Transverse colon (tissue), 4 donors: ENCODE measurements around the gene C14orf180. TPM values are rescaled to one million over a fixed set of nuclear protein-coding genes. Genes with fewer than 3 reads are reported as not detected.

Source experiments
- DNase-seq: peaks from one replicate; pipeline ENCODE4 v3.0.0-alpha.2; 2019
- H3K27ac ChIP-seq, 4 donors: fragments of 200-600 bp; sonication (generic); 2 replicates each; pipeline ENCODE4 v1.5.1; 2016 to 2018; ENCODE audit warnings: inconsistent platforms in 4 of 4
- H3K27me3 ChIP-seq: fragments of 200-600 bp; sonication (generic); 2 replicates; pipeline ENCODE4 v1.5.1; 2017; ENCODE audit warnings: inconsistent platforms
- H3K36me3 ChIP-seq, 4 donors: fragments of 200-600 bp; sonication (generic); 2 replicates each; pipeline ENCODE4 v1.5.1; 2017 to 2019; ENCODE audit warnings: inconsistent platforms in 4 of 4
- H3K4me1 ChIP-seq, 4 donors: fragments of 200-600 bp; sonication (generic); 2 replicates each; pipeline ENCODE4 v1.5.1; 2017 to 2020; ENCODE audit warnings: inconsistent platforms in 4 of 4
- H3K4me3 ChIP-seq, 4 donors: fragments of 200-600 bp; sonication (generic); 1 replicate in 1 of 4; 2 replicates in 3 of 4; pipeline versions ENCODE4 v1.5.1 to v1.6.1; 2017 to 2019; ENCODE audit warnings: inconsistent platforms in 4 of 4
- H3K9me3 ChIP-seq, 2 donors: fragments of 200-600 bp; sonication (generic); 2 replicates each; pipeline ENCODE4 v1.5.1; 2017 to 2019; ENCODE audit warnings: inconsistent platforms in 2 of 2
- CTCF ChIP-seq, 5 experiments: fragments of 200-600 bp in 3 of 5; fragments of 450-650 bp in 2 of 5; sonication (generic) in 3 of 5; IDR thresholded peaks; 1 replicate in 2 of 5; 2 replicates in 3 of 5; pipeline ENCODE4 v1.5.1; 2016 to 2017; ENCODE audit warnings: antibody characterized with exemption in 5 of 5, inconsistent platforms in 3 of 5, mild to moderate bottlenecking in 2 of 5, moderate library complexity in 1 of 5
- EP300 ChIP-seq: sonication (generic); formaldehyde crosslinking; IDR thresholded peaks from one replicate; pipeline ENCODE4 v1.6.1; 2017; ENCODE audit warnings: antibody characterized with exemption, low read depth
- POLR2A ChIP-seq: fragments of 450-650 bp; IDR thresholded peaks from one replicate; pipeline ENCODE4 v1.6.1; 2016; ENCODE audit warnings: antibody characterized with exemption, mild to moderate bottlenecking, moderate library complexity
- POLR2AphosphoS5 ChIP-seq, 3 donors: sonication (generic); formaldehyde crosslinking; IDR thresholded peaks; one replicate each; pipeline ENCODE4 v1.6.1; 2016; ENCODE audit warnings: antibody characterized with exemption in 3 of 3
- WGBS, 2 donors: methylation state at CpG; one replicate each; pipeline ENCODE4 v1.1.5; 2018; ENCODE audit warnings: low coverage in 1 of 2; 5-methylcytosine and 5-hydroxymethylcytosine counted together
- in situ Hi-C, 4 donors: fragments of 200-750 bp; cut with MboI; loops; one replicate each; pipeline versions ENCODE4 v1.15.0 to v1.15.1; 2017; ENCODE audit warnings: low sequenced_read_pairs in 3 of 4, low pct_ligation_motif_present in 1 of 4, low pct_unique_long_range_greater_than_20kb in 1 of 4
- intact Hi-C: fragments of 100-400 bp; cut with DNase I; formaldehyde crosslinking; loops from one replicate; pipeline ENCODE4 v1.15.1; 2023; ENCODE audit warnings: low total_unique reads
- total RNA-seq, 4 donors: library from RNA; depleted of rRNA; stranded (reverse); fragments of >200 nt; gene quantifications; one replicate each; pipeline ENCODE4 v1.1.0, GENCODE V29; 2016

The C14orf180 gene
- total RNA-seq, 4 donors from 2014 or later = 0.32 to 2.3 (median 1.1) TPM; not detected in 1

GRCh38 chr14:104555430-104556255, 23.9 kb upstream of the C14orf180 start:
- Histone ChIP-seq H3K27ac (no peak overlapping the region), H3K4me1 (no peaks in the 10 kb centered on the region), H3K4me3 (no peak overlapping the region), H3K27me3 (no peaks in the 10 kb centered on the region), H3K36me3 (no peaks in the 10 kb centered on the region), H3K9me3 (no peaks in the 10 kb centered on the region)
- DNase-seq = no peak
- TF ChIP-seq POLR2A (no peak), EP300 (no peak), POLR2AphosphoS5 (IDR thresholded peaks at IDR 0.05) (no peak), CTCF (IDR thresholded peaks at IDR 0.05) (no peak)
- in situ Hi-C loops = loop anchor here (25.0 kb wide), 1 partner anchor 418 kb away; the partner anchor contains the start of gene KIF26A (in 4 of the 4)
- 86 to 90% methylated on average over 2 to 11 of the region's 11 CpGs for WGBS, 2 donors
- intact Hi-C loops = no loop called here

- WGBS, 2 donors = 68% methylated on average over 13 of the region's 13 CpGs; no CpG with 5 or more reads in 1 of the 2 donors
Observed at GRCh38 chr14:104556256-104557021, 23.1 kb upstream of the C14orf180 start.

GRCh38 chr14:104557086-104557485, 22.5 kb upstream of the C14orf180 start:
- Histone ChIP-seq H3K4me3 (no peak overlapping the region), H3K4me1 (no peaks in the 10 kb centered on the region), H3K27me3 (peaks cover 4% of the 10 kb centered on the region), H3K27ac (no peak overlapping the region), H3K36me3 (no peaks in the 10 kb centered on the region), H3K9me3 (no peaks in the 10 kb centered on the region)
- intact Hi-C loops = no loop called here
- WGBS, 2 donors = 81% methylated on average over 5 of the region's 5 CpGs; no CpG with 5 or more reads in 1 of the 2 donors
- in situ Hi-C loops = loop anchor here (25.0 kb wide), 1 partner anchor 420 kb away; the partner anchor contains the start of gene KIF26A (in 4 of the 4)
- TF ChIP-seq POLR2AphosphoS5 (IDR thresholded peaks at IDR 0.05) (no peak), POLR2A (no peak), EP300 (no peak), CTCF (IDR thresholded peaks at IDR 0.05) (no peak)
- no peak for DNase-seq

More at GRCh38 chr14:104556256-104557021, 23.1 kb upstream of the C14orf180 start:
- TF ChIP-seq POLR2AphosphoS5 (IDR thresholded peaks at IDR 0.05) (no peak), EP300 (no peak), CTCF (IDR thresholded peaks at IDR 0.05) (no peak), POLR2A (no peak)
- H3K36me3 ChIP-seq = no peaks in the 10 kb centered on the region
- intact Hi-C loops = no loop called here
- in situ Hi-C loops = loop anchor here (25.0 kb wide), 1 partner anchor 419 kb away; the partner anchor contains the start of gene KIF26A (in 4 of the 4)
- peaks cover 4% of the 10 kb centered on the region for H3K27me3 ChIP-seq
- H3K4me3 ChIP-seq = no peak overlapping the region
- DNase-seq = peak; percentile 3
- H3K9me3 ChIP-seq = no peaks in the 10 kb centered on the region
- no peak overlapping the region for H3K27ac ChIP-seq
- no peaks in the 10 kb centered on the region for H3K4me1 ChIP-seq

- in situ Hi-C loops = loop anchor here (25.0 kb wide), 1 partner anchor 420 kb away; the partner anchor contains the start of gene KIF26A (in 4 of the 4)
- TF ChIP-seq CTCF (IDR thresholded peaks at IDR 0.05) (no peak), POLR2AphosphoS5 (IDR thresholded peaks at IDR 0.05) (no peak), EP300 (no peak), POLR2A (no peak)
- H3K4me3 ChIP-seq = no peak overlapping the region
- intact Hi-C loops = no loop called here
- no peaks in the 10 kb centered on the region for H3K4me1 ChIP-seq
- H3K27me3 ChIP-seq = peaks cover 4% of the 10 kb centered on the region
- 85 to 100% methylated on average over 1 of the region's 1 CpG for WGBS, 2 donors
- H3K36me3 ChIP-seq = no peaks in the 10 kb centered on the region
- no peak overlapping the region for H3K27ac ChIP-seq
- no peaks in the 10 kb centered on the region for H3K9me3 ChIP-seq
- peak; percentile 3 for DNase-seq
Observed at GRCh38 chr14:104557766-104558165, 21.8 kb upstream of the C14orf180 start.
